NCI-H2029 treated with DMSO at 0.1 percent for 48 hours (cell line): ENCODE results near the gene IFITM10.
A peak's percentile ranks its signal among the peaks of the same experiment; 100 is the strongest.

ENCODE experiments used
- DNase-seq: peaks from one replicate; lab custom pipeline; 2025; lab: John Stamatoyannopoulos, UW

The IFITM10 gene

DNA sequence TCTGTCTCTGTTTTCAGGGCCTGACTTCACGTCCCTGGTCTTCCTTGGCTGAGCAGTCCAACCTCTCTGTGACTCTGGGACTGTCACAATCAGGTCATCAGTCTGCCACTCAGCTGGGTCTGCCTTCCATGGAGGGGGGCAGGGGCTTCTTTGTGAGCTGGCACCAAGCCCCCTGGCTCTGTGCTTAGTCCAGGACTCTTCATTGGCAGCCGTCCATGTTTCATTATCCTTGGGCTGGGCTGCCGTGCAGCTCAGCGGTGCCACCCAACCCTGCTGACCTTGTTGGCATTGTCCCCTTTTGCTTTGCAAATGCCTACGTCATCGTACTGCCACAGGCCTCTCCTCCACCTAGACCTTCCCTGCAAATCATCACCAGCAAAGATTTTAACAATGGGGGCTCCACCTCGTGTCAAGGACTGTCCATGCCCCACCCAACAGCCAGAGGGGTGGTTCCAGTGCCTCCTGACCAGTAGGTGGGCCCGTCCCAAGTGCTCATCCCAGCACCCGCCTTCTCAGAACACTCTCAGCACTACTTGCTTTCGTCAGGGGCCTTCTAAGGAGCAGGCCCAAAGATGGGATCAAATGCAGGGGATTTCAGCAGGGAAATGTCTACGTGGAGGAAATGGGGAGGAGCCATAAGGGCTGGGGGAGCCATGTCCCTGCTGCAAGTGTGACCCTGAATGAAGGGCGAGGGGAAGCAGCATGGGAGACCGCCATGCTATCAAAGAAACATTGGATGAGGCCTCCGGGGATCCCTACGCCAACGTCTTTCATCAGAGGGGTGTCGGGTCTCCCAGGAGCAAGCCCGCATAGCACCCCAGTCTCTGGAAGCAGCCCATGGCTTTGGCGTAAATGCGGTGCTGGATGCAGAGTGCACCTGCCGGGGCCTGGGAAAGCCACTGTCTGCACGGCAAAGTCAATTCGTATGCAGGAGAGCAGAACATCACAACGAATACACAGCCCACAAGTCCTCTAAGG, 35.2 kb downstream of the IFITM10 start:
- peak; percentile 35 for DNase-seq

DNA sequence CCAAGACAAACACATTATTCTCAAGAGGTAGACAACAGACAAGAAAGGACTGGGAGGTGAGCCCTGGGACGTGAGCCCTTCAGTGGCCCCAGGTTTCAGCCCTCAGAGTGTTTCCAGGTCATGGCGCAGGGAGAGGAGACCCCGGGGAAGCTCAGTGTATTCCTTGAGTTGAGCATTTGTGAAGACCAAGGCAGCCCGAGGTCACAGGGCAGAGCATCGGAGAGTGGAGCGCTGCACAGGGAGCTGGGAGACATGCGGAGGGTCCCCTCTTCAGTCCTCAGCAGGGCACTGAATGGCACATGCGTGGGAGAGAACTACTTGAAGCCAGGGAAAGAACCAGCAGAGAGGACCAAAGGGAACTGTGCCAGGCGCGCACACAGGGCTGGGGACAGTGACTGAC, 41.7 kb downstream of the IFITM10 start:
- DNase-seq: no peak

GRCh38 chr11:1707751-1708150, 42.6 kb downstream of the IFITM10 start:
- DNase-seq: no peak

- no peak for DNase-seq
Observed at GRCh38 chr11:1706634-1707400, 43.6 kb downstream of the IFITM10 start.

- DNase-seq: no peak
Observed at GRCh38 chr11:1705126-1706052, 45.0 kb downstream of the IFITM10 start.

DNA sequence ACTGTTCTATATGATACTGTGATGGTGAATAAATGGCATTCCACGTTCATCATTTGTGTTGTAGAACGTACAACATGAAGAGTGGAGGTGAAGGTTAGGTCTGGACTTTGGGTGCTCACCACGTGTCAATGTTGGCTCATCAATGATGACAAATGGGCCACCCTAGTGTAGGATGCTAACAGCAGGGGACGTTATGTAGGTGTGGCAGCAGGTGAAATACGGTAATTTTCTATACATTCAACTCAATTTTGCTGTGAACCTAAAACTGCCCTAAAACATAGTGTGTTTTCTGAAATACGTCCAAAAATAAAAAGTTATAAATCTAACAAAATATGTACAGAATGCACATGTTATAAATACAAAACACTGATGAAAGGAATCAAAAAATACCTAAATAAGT, 47.2 kb downstream of the IFITM10 start:
- no peak for DNase-seq

- DNase-seq: no peak
Observed at GRCh38 chr11:1702506-1702905, 47.9 kb downstream of the IFITM10 start.

DNA sequence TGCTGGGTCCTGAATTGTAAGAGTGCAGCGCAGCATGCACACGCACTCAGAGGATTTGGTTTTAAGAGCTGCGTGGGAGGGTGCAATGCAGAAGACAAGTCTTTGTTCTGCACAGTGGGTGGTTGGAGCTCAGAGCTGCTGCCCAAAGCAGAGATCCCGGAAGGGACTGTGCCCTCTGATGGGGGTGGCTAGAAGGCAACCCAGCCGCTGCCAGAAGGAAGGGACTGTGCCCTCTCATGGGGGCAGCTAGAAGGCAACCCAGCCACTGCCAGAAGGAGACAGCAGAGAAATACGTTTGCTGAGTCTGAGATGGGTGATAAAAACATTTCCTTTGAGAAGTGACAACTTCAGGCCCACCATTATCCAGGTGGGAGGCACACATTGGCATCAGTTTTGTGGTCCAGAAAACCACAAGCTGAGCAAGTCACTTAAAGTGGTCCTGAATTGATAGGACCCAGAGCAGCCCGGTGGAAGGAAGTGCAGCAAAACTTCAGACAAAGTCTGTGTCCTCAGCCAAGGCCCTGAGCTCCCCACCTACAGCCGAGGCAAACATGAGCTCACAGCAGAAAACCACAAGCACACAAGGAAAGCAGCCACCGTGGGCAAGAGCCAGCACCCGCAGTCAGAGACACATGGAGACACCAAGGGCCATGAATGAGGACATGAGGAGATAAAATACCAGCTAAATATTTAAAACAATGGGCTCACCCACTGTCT, 49.1 kb downstream of the IFITM10 start:
- DNase-seq: no peak

DNA sequence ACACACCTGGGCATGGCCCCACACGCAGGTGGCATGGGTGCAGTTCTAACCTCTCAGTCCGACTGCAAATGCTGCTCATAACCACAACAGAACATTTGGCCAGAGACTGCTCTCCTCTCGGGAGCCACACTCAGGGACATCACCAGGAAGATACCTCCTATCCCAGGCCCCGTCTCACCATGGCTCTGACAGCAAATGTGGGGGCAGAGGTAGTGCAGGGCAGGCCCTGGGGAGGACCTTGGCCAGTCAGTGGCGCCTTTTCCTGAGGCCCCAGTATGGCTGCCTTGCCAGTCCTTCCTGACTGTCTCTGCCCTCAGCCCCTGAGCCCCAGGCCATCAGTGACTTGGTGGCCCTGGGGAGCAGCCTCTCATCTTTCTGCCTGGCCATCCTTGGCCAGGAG, 50.6 kb downstream of the IFITM10 start:
- DNase-seq: no peak

DNA sequence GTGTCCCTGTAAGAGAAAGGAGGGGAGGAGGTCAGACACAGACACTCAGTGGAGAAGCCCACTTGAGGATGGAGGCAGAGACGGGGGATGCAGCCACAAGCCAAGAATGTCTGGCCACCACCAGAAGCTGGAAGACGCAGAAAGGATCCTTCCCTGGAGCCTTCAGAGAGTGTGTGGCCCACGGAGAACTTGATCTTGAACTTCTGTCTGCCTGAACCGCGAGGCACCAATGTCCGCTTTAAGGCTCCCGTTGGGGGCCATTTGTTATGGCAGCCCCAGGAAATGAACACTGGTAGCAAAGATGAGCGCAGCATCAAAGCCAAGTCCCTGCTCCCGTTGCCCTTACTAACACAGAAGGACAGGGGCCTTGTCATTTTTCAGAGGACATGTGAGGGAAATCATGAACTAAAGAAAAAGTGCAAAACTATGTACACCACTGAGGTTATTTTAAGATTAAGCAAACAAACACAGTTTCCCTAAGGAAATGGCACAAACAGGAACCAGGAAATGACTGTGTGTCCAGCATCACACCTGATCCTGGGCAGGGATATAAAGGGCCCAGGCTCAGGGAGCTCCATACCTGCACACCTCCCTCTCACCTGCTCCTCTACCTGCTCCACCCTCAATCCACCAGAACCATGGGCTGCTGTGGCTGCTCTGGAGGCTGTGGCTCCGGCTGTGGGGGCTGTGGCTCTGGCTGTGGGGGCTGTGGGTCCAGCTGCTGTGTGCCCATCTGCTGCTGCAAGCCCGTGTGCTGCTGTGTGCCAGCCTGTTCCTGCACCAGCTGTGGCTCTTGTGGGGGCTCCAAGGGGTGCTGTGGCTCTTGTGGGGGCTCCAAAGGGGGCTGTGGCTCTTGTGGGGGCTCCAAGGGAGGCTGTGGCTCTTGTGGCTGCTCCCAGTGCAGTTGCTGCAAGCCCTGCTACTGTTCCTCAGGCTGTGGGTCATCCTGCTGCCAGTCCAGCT, 53.5 kb downstream of the IFITM10 start, which contains the start of gene KRTAP5-6:
KRTAP5-6 (plus strand) TSS at position 588 of the 963 bp plus-strand sequence; CDS start at position 639, 51 bp downstream.
- DNase-seq: no peak

- DNase-seq: no peak
Observed at GRCh38 chr11:1695548-1696108, 54.8 kb downstream of the IFITM10 start.

DNA sequence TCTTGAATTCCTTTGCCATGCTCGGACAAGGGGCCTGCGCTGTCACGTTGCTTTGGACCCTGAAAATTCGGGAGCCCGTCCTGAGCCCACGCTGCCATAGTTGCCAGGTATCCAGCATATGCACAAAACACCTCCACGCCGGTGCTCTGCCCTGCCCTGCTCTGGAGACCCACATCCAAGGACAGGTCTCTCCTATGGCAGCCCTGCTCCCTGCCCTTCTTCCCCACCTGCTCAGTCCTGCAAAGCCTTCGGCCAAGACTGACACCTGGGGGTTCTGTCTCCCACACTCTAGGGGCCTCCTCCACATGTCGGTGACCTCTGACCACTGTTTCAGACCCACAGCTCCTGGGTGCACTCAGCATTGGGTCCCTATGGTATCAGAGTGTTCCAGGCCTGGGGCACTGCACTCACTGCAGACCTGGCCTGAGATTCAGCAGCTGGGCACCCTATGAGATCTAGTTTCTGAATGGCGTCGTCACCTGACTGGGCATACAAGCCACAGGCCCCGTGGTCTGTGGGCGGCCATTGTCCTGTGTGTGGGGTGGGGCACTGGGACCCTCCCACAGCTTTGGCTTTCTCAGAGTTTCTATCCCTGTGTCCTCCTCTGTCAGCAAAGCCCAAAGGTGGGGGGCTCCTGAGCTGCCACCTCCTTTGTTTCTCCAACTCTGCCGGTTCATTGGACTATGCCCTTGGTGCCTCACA, 55.4 kb downstream of the IFITM10 start:
- DNase-seq: no peak

DNA sequence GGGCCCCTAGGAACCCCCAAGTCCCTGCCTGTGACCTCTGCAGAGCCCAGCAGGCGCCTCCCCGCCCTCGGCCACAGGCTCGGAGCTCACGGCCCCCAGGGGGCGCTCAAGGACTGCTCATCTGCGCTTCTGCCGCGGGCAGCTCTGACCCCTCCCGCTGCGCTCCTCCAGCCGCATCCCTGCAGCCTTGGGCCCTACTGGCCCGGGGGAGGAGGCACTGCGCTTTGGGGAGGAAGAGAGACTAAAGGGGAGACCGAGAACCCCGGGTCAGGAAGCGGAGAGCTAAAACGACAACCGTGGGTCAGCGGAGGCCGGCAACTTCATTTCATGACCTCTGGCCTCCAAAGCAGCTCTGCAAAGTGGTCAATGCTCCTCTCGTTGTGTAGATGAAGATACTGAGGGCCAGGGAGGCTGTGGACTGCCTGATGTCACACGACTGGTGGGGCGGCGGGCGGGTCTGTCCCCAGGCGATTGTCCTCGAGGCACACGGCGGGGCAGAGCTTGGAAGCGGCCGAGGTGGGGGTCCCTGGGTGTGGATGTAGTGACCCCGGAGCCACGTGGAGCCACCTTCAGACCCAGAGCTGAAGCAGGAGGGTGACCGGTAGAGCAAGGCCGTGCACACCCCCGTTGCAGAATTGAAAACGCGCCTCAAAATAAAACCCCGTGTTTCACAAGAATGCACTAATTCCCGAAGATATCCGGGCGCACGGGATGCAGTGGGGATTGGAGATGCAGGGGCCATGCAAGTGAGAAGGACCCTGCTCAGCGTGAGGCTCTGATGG, 56.1 kb downstream of the IFITM10 start:
- DNase-seq: peak; percentile 26

- DNase-seq: peak; percentile 14
Observed at GRCh38 chr11:1693327-1694063, 56.9 kb downstream of the IFITM10 start.

DNA sequence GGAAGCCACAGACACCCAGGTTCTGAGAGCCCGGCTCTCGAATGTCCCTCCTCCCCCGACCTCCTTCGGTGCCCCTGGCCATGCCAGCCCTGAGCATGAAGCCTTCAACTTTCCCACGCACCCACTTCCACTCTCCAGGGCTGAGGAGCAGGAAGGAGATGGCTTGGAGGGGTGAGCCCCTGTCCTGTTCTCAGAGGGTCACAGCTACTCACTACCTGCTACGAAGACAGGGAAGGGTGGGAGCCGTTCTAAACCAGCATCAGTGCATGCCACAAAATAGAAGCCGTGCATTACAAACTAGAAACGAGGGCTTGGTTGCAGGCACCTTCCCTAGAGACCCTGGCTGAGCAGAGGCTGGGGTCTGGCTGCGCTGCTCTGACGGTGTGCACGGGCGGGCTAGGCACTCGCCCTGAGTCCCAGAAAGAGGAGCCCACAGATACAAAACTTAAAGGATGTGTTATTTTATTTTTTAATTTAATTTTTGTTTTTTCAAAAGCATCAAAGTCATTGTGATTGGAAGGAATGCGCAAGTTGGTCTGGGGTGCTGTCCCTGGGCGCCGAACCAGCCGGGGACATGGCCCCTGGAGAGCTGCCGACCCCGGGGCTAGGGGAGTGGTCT, 57.6 kb downstream of the IFITM10 start:
- no peak for DNase-seq

DNA sequence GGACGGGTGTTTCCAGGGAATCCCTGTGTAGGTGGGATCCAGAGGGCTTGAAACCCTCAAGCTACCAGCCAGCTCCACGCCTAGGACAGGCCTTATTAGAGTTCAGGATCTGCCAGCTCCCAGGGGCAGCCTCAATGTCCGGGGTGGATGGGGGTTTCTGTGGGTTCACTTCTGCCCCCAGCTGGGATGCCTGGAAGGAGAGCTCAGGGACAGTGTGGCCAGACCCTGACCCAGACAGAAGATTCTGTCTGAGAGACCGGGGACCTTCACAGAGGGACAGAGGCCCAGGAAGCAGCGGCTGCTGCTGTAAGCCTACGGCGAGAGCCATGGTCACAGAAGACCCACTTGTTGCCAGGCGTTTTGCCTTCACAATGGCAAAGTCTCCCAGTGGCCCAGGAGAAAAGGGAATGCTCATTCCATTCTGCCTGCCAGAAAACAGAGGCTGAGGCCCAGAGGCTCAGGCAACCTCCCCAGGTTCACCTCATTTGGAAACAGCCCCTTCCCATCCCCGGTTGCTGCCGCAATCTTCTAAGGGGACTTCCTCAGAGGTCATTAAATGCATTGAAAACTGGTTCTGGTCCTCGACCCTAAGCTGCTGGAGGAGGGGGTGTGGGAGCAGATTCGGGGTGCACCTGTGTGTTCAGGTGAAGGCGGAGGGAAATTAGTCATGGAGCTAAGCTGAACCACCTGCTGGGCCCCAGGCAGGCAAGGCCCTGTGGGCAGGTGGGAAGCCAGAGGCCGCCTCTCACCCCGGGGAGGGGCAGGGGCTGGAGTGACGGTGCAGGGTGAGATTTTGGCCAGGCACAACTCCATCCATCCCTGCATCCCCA, 58.3 kb downstream of the IFITM10 start:
- DNase-seq: no peak
